HepG2 (cell line): Measurements from ENCODE around the gene DQX1. TPM values are rescaled to one million over a fixed set of nuclear protein-coding genes. Genes with fewer than 3 reads are reported as not detected.
A peak's percentile ranks its signal among the peaks of the same experiment; 100 is the strongest.

Experiments used
- ASH2L ChIP-seq: fragments of 300-600, 200-600 bp; sonication (generic); IDR thresholded peaks from 2 replicates; pipeline ENCODE4 v1.7.0; 2017; ENCODE audit warnings: low read depth, mild to moderate bottlenecking, moderate library complexity, mixed read lengths, low read length; ENCODE audit not compliant: insufficient read length
- CREM ChIP-seq, 2 experiments: sonication (generic) in 1 of 2; formaldehyde crosslinking in 1 of 2; IDR thresholded peaks; 2 replicates each; pipeline versions ENCODE4 v1.4.0 to v1.6.1; 2016 to 2020; ENCODE audit warnings: antibody characterized with exemption in 1 of 2, mild to moderate bottlenecking in 1 of 2, missing genetic modification reagents in 1 of 2
- HMG20B ChIP-seq: conservative IDR thresholded peaks from 2 replicates; pipeline ENCODE4 v1.6.1; 2016; ENCODE audit warnings: missing genetic modification reagents, missing compliant biosample characterization
- HOMEZ ChIP-seq: IDR thresholded peaks from 2 replicates; pipeline ENCODE4 v1.6.1; 2016; ENCODE audit warnings: low read depth
- KLF12 ChIP-seq: sonication (generic); formaldehyde crosslinking; IDR thresholded peaks from 2 replicates; pipeline ENCODE4 v1.4.0; 2020; ENCODE audit warnings: missing genetic modification reagents, borderline replicate concordance
- LBX2 ChIP-seq: sonication (generic); formaldehyde crosslinking; IDR thresholded peaks from 2 replicates; pipeline ENCODE4 v1.5.0; 2020; ENCODE audit warnings: missing genetic modification reagents, mild to moderate bottlenecking, borderline replicate concordance
- MATR3 ChIP-seq: sonication (generic); formaldehyde crosslinking; IDR thresholded peaks from 2 replicates; pipeline ENCODE4 v1.4.0; 2020; ENCODE audit warnings: missing genetic modification reagents
- MIXL1 ChIP-seq: IDR thresholded peaks from 2 replicates; pipeline ENCODE4 v1.6.1; 2016
- ZBTB46 ChIP-seq: sonication (generic); formaldehyde crosslinking; IDR thresholded peaks from 2 replicates; pipeline ENCODE4 v1.4.0; 2020; ENCODE audit warnings: mild to moderate bottlenecking, missing genetic modification reagents, borderline replicate concordance
- ZFP41 ChIP-seq: sonication (generic); formaldehyde crosslinking; IDR thresholded peaks from 2 replicates; pipeline ENCODE4 v1.4.0; 2020; ENCODE audit warnings: mild to moderate bottlenecking, missing genetic modification reagents, borderline replicate concordance
- ZNF496 ChIP-seq: sonication (generic); formaldehyde crosslinking; IDR thresholded peaks from 2 replicates; pipeline ENCODE4 v1.8.1; 2023; ENCODE audit warnings: mild to moderate bottlenecking, moderate library complexity, missing genetic modification reagents; ENCODE audit not compliant: insufficient replicate concordance
- ZNF564 ChIP-seq: sonication (generic); formaldehyde crosslinking; IDR thresholded peaks from 2 replicates; pipeline ENCODE4 v1.8.1; 2023; ENCODE audit warnings: mild to moderate bottlenecking, missing genetic modification reagents
- ZNF597 ChIP-seq: sonication (generic); formaldehyde crosslinking; IDR thresholded peaks from 2 replicates; pipeline ENCODE4 v1.5.0; 2020; ENCODE audit warnings: missing genetic modification reagents
- polyA plus RNA-seq, 8 experiments: library from polyadenylated mRNA; depleted of rRNA in 3 of 8; stranded (reverse) in 7 of 8; unstranded in 1 of 8; fragments of >200 nt; fragmentation: Illumina TruSeq in 4 of 8; extraction: Trizol in 4 of 8; gene quantifications; 2 replicates each; pipeline versions ENCODE4 v1.2.1 to v1.2.3, GENCODE V29; 2011 to 2016; ENCODE audit warnings: low read depth in 4 of 8, missing spikeins in 1 of 8, mixed read lengths in 1 of 8; ENCODE audit not compliant: insufficient read depth in 1 of 8
- total RNA-seq, 5 experiments: library from RNA; depleted of rRNA; stranded (reverse); fragments of >200 nt; fragmentation: Illumina TruSeq; extraction: Trizol; gene quantifications; 2 replicates each; pipeline ENCODE4 v1.2.3, GENCODE V29; 2016; ENCODE audit warnings: low read depth in 1 of 5
- TF ChIP-seq, protein P1 (sequence below): sonication (generic); formaldehyde crosslinking; conservative IDR thresholded peaks from 2 replicates; pipeline ENCODE4 v1.4.0; 2020; ENCODE audit warnings: missing genetic modification reagents
- TF ChIP-seq, protein P2 (sequence below): sonication (generic); formaldehyde crosslinking; IDR thresholded peaks from 2 replicates; pipeline ENCODE4 v1.4.0; 2020; ENCODE audit warnings: missing genetic modification reagents, low read depth, mild to moderate bottlenecking, borderline replicate concordance
- TF ChIP-seq, protein P3 (sequence below): IDR thresholded peaks from 2 replicates; pipeline ENCODE4 v1.6.1; 2016; ENCODE audit warnings: low read depth, borderline replicate concordance
- TF ChIP-seq, protein P4 (sequence below): sonication (generic); formaldehyde crosslinking; IDR thresholded peaks from 2 replicates; pipeline ENCODE4 v1.4.0; 2020; ENCODE audit warnings: missing genetic modification reagents

Gene DQX1
- total and polyA plus RNA-seq, 2 of the 13 experiments (the other 11 are each of a cell fraction or from before 2014, with no cell fraction given): 27.6 to 89.8 TPM

DNA sequence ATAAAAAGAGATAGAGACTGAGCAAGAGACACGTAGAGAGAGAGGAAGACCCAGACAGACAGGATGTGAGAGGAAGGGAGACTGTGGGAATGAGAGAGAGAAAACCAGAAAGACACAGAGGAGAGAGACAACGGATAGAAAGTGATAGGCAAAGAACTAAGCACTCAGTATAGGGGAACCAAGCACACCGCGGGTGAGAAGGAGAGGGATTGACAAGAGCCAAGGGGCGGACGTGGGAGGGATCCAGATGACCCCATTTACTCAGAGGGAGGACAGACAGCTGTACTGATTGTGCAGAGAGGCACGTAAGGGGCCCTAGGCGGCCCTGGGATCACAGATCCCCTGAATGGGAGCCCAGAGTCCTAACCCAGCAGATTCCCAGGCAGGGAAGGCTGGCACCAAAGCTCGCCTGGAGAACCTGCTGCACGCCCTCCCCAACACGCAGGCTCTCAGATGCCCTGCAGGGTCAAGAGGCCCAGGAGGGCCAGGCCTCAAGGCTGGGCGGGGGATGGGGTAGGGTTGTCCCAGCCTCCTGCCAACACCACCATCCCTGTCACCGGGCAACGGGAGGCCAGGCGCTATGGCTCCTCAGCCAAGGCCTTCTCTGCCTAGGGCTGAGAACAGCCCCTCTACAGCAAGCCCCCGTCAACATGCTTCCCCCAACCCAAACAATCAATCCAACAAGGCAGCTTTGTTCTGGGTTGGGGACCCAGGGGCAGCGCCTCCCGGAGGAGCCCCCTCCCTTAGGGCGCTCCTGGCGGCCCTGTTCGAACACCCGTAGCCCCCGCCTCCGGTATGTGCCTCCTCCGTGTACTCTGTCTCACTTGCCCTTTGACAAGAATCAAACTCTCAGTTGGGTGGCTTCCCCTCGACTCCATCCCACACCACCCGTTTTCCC, 27.1 kb upstream of the DQX1 start (continued):
- TF ChIP-seq ZBTB46 (CRISPR knock-in tag): no peak
- no peak for TF ChIP-seq ZNF564 (CRISPR knock-in tag)
- TF ChIP-seq CREM (IDR thresholded peaks at IDR 0.05): no peak
- TF ChIP-seq CREM (CRISPR knock-in tag; IDR thresholded peaks at IDR 0.05): no peak
- no peak for TF ChIP-seq ZNF496
- TF ChIP-seq, protein P1, sequence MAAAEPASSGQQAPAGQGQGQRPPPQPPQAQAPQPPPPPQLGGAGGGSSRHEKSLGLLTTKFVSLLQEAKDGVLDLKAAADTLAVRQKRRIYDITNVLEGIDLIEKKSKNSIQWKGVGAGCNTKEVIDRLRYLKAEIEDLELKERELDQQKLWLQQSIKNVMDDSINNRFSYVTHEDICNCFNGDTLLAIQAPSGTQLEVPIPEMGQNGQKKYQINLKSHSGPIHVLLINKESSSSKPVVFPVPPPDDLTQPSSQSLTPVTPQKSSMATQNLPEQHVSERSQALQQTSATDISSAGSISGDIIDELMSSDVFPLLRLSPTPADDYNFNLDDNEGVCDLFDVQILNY (CRISPR knock-in tag): no peak
- TF ChIP-seq ASH2L: no peak
- TF ChIP-seq LBX2 (CRISPR knock-in tag): no peak
- no peak for TF ChIP-seq HMG20B (CRISPR knock-in tag)
- TF ChIP-seq ZNF597 (CRISPR knock-in tag): no peak
- TF ChIP-seq MIXL1 (CRISPR knock-in tag): no peak
- TF ChIP-seq HOMEZ (CRISPR knock-in tag): no peak
- TF ChIP-seq, protein P2, sequence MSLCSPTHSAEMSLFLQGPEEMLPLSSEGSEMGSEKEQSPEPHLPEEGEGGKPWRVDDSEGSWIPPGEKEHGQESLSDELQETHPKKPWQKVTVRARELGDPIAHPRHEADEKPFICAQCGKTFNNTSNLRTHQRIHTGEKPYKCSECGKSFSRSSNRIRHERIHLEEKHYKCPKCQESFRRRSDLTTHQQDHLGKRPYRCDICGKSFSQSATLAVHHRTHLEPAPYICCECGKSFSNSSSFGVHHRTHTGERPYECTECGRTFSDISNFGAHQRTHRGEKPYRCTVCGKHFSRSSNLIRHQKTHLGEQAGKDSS (CRISPR knock-in tag): no peak
- TF ChIP-seq, protein P3, sequence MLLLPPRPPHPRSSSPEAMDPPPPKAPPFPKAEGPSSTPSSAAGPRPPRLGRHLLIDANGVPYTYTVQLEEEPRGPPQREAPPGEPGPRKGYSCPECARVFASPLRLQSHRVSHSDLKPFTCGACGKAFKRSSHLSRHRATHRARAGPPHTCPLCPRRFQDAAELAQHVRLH: 0 out of 2 replicates have a peak, but pooled peaks have one; percentile 28
- TF ChIP-seq, protein P4, sequence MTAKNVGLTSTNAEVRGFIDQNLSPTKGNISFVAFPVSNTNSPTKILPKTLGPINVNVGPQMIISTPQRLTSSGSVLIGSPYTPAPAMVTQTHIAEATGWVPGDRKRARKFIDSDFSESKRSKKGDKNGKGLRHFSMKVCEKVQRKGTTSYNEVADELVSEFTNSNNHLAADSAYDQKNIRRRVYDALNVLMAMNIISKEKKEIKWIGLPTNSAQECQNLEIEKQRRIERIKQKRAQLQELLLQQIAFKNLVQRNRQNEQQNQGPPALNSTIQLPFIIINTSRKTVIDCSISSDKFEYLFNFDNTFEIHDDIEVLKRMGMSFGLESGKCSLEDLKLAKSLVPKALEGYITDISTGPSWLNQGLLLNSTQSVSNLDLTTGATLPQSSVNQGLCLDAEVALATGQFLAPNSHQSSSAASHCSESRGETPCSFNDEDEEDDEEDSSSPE (CRISPR knock-in tag): no peak
- no peak for TF ChIP-seq MATR3 (CRISPR knock-in tag)
- no peak for TF ChIP-seq KLF12 (CRISPR knock-in tag)
- TF ChIP-seq ZFP41: no peak
